Body of pancreas (tissue), 4 donors: ENCODE results near the gene FARS2. TPM values are rescaled to one million over a fixed set of nuclear protein-coding genes. Genes with fewer than 3 reads are reported as not detected.

Source experiments
- ATAC-seq: fragments of 150-250 bp; one replicate; pipeline ENCODE4 v1.9.1; 2016
- DNase-seq, 4 donors: peaks; one replicate each; pipeline ENCODE4 v3.0.0-alpha.2; 2019
- H3K27ac ChIP-seq, 4 donors: fragments of 200-600 bp; sonication (generic); 1 replicate in 3 of 4; 2 replicates in 1 of 4; pipeline versions ENCODE4 v1.5.1 to v1.6.1; 2016 to 2019; ENCODE audit warnings: mild to moderate bottlenecking in 1 of 4, mixed read lengths in 1 of 4, moderate library complexity in 1 of 4
- H3K27me3 ChIP-seq, 2 donors: fragments of 200-600 bp; sonication (generic); one replicate each; pipeline ENCODE4 v1.6.0; 2016; ENCODE audit warnings: mild to moderate bottlenecking in 1 of 2
- H3K36me3 ChIP-seq, 2 donors: fragments of 200-600 bp; sonication (generic); replicated peaks in 1 of 2; 2 replicates each; pipeline ENCODE4 v1.5.1; 2016; ENCODE audit warnings: low read depth in 2 of 2; ENCODE audit not compliant: insufficient read depth in 1 of 2
- H3K4me1 ChIP-seq: fragments of 200-600 bp; sonication (generic); one replicate; pipeline ENCODE4 v1.6.0; 2016
- H3K4me3 ChIP-seq, 2 donors: fragments of 200-600 bp; sonication (generic); 1 replicate in 1 of 2; 2 replicates in 1 of 2; pipeline ENCODE4 v1.5.1; 2016 to 2019
- H3K9me3 ChIP-seq, 3 donors: fragments of 200-600 bp; sonication (generic); 1 replicate in 2 of 3; 2 replicates in 1 of 3; pipeline ENCODE4 v1.5.1; 2016
- POLR2A ChIP-seq, 3 donors: fragments of 450-650 bp; IDR thresholded peaks; one replicate each; pipeline ENCODE4 v1.6.1; 2016; ENCODE audit warnings: antibody characterized with exemption in 3 of 3, mild to moderate bottlenecking in 2 of 3
- WGBS, 2 donors: methylation state at CpG; one replicate each; pipeline ENCODE4 v1.1.5; 2017; 5-methylcytosine and 5-hydroxymethylcytosine counted together
- intact Hi-C: fragments of 100-400 bp; cut with DNase I; formaldehyde crosslinking; loops from one replicate; pipeline ENCODE4 v1.15.1; 2023
- total RNA-seq, 2 donors: library from RNA; depleted of rRNA; stranded (reverse); fragments of >200 nt; gene quantifications; one replicate each; pipeline ENCODE4 v1.1.0, GENCODE V29; 2016
- TF ChIP-seq, protein P1 (sequence below), 7 experiments: fragments of 450-650 bp in 4 of 7; fragments of 200-600 bp in 3 of 7; sonication (generic) in 3 of 7; IDR thresholded peaks; one replicate each; pipeline ENCODE4 v1.5.1; 2016 to 2019; ENCODE audit warnings: antibody characterized with exemption in 7 of 7

Gene FARS2
- total RNA-seq, 2 donors from 2014 or later, result 6.5 to 9.6 TPM

DNA sequence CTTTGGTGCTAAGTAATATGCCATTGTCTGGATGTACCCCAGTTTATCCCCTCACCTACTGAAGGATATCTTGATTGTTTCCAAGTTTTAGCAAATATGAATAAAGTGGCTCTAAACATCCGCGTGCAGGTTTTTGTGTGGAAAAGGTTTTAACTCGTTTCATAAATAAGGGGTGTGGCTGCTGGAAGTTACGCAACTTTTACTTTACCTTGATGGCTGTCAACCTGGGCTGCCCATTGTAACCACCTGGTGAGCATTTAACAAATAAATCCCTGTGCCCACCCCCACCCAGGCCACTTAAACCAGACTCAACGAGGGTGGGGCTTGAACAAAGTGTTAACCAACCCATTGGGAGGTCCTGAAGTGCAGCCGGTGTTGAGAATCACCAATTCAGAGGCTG, 557.6 kb downstream of the FARS2 start:
- no peak for ATAC-seq
- WGBS, 2 donors, result 50 to 59% methylated on average over 6 of the region's 6 CpGs
- Histone ChIP-seq H3K27me3 (no peaks in the 10 kb centered on the region), H3K27ac (no peak overlapping the region), H3K9me3 (no peaks in the 10 kb centered on the region), H3K4me3 (no peak overlapping the region), H3K4me1 (no peaks in the 10 kb centered on the region), H3K36me3 (no peaks in the 10 kb centered on the region)
- no peak for DNase-seq
- intact Hi-C loops, result no loop called here
- TF ChIP-seq, protein P1, sequence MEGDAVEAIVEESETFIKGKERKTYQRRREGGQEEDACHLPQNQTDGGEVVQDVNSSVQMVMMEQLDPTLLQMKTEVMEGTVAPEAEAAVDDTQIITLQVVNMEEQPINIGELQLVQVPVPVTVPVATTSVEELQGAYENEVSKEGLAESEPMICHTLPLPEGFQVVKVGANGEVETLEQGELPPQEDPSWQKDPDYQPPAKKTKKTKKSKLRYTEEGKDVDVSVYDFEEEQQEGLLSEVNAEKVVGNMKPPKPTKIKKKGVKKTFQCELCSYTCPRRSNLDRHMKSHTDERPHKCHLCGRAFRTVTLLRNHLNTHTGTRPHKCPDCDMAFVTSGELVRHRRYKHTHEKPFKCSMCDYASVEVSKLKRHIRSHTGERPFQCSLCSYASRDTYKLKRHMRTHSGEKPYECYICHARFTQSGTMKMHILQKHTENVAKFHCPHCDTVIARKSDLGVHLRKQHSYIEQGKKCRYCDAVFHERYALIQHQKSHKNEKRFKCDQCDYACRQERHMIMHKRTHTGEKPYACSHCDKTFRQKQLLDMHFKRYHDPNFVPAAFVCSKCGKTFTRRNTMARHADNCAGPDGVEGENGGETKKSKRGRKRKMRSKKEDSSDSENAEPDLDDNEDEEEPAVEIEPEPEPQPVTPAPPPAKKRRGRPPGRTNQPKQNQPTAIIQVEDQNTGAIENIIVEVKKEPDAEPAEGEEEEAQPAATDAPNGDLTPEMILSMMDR (IDR thresholded peaks at IDR 0.05), result no peak
- TF ChIP-seq POLR2A (IDR thresholded peaks at IDR 0.05), result no peak

Other genes with a start within 250 kb of the FARS2 start
- under 1 TPM in 1 of 2 donors, not detected in 1; 0.26 TPM for gene PPP1R3G, start 176.2 kb upstream of the FARS2 start, total RNA-seq
- 10 to 100 TPM; 15.3 to 18.5 TPM for gene LYRM4, start 563 bp upstream of the FARS2 start, total RNA-seq